ENCODE results near the gene CFAP299.
"Not testable (repeated sequence)": the region's sequence is repeated elsewhere in the genome, so short reads cannot be mapped to it uniquely, and the experiment has no call there.

Gene CFAP299

GRCh38 chr4:80307774-80308465 is 27.6 kb upstream of the CFAP299 start:
- peak overlapping the region; percentile 10 for H3K27ac ChIP-seq (ENCODE audit: low read depth, low read length, severe bottlenecking)
- no peaks in the 10 kb centered on the region for H3K9me3 ChIP-seq (ENCODE audit: control insufficient read depth, low read length)
- WGBS, 2 experiments (ENCODE audit: insufficient coverage in 2 of 2) = 57 to 87% methylated on average over 3 to 4 of the region's 10 CpGs
- H3K4me3 ChIP-seq (ENCODE audit: extremely low read depth, insufficient read depth, low read length, poor library complexity, severe bottlenecking) = no peak overlapping the region
- H3K36me3 ChIP-seq (ENCODE audit: control insufficient read depth, insufficient read depth, low read length) = no peaks in the 10 kb centered on the region
- H3K4me1 ChIP-seq (ENCODE audit: control insufficient read depth, insufficient read depth, low read length, poor library complexity, severe bottlenecking) = peaks cover 25% of the 10 kb centered on the region

- no peak overlapping the region for H3K4me3 ChIP-seq (ENCODE audit: extremely low read depth, insufficient read depth, low read length, poor library complexity, severe bottlenecking)
- H3K9me3 ChIP-seq (ENCODE audit: control insufficient read depth, low read length) = no peaks in the 10 kb centered on the region
- WGBS, 2 experiments (ENCODE audit: insufficient coverage in 2 of 2) = 56 to 59% methylated on average over 4 of the region's 4 CpGs
- peaks cover 25% of the 10 kb centered on the region for H3K4me1 ChIP-seq (ENCODE audit: control insufficient read depth, insufficient read depth, low read length, poor library complexity, severe bottlenecking)
- no peak overlapping the region for H3K27ac ChIP-seq (ENCODE audit: low read depth, low read length, severe bottlenecking)
- no peaks in the 10 kb centered on the region for H3K36me3 ChIP-seq (ENCODE audit: control insufficient read depth, insufficient read depth, low read length)
These were observed 27.1 kb upstream of the CFAP299 start for GRCh38 chr4:80308466-80308822.

- 79 to 92% methylated on average over 2 to 4 of the region's 5 CpGs for WGBS, 2 experiments (ENCODE audit: insufficient coverage in 2 of 2)
- H3K4me1 ChIP-seq (ENCODE audit: control insufficient read depth, insufficient read depth, low read length, poor library complexity, severe bottlenecking) = peaks cover 25% of the 10 kb centered on the region
- H3K9me3 ChIP-seq (ENCODE audit: control insufficient read depth, low read length) = no peaks in the 10 kb centered on the region
- no peaks in the 10 kb centered on the region for H3K36me3 ChIP-seq (ENCODE audit: control insufficient read depth, insufficient read depth, low read length)
- H3K4me3 ChIP-seq (ENCODE audit: extremely low read depth, insufficient read depth, low read length, poor library complexity, severe bottlenecking) = no peak overlapping the region
- peak overlapping the region; percentile 41 for H3K27ac ChIP-seq (ENCODE audit: low read depth, low read length, severe bottlenecking)
These were observed 26.1 kb upstream of the CFAP299 start for GRCh38 chr4:80309294-80310004.

GRCh38 chr4:80311130-80311529 is 24.4 kb upstream of the CFAP299 start:
- peaks cover 20% of the 10 kb centered on the region for H3K4me1 ChIP-seq (ENCODE audit: control insufficient read depth, insufficient read depth, low read length, poor library complexity, severe bottlenecking)
- H3K36me3 ChIP-seq (ENCODE audit: control insufficient read depth, insufficient read depth, low read length) = no peaks in the 10 kb centered on the region
- H3K4me3 ChIP-seq (ENCODE audit: extremely low read depth, insufficient read depth, low read length, poor library complexity, severe bottlenecking) = no peak overlapping the region
- 80% methylated on average over 1 of the region's 3 CpGs; no CpG with 5 or more reads in 1 of the 2 experiments for WGBS, 2 experiments (ENCODE audit: insufficient coverage in 2 of 2)
- no peaks in the 10 kb centered on the region for H3K9me3 ChIP-seq (ENCODE audit: control insufficient read depth, low read length)
- H3K27ac ChIP-seq (ENCODE audit: low read depth, low read length, severe bottlenecking) = no peak overlapping the region

- Histone ChIP-seq H3K4me1 (ENCODE audit: control insufficient read depth, insufficient read depth, low read length, poor library complexity, severe bottlenecking) (peaks cover 15% of the 10 kb centered on the region), H3K9me3 (ENCODE audit: control insufficient read depth, low read length) (no peaks in the 10 kb centered on the region), H3K27ac (ENCODE audit: low read depth, low read length, severe bottlenecking) (no peak overlapping the region), H3K4me3 (ENCODE audit: extremely low read depth, insufficient read depth, low read length, poor library complexity, severe bottlenecking) (no peak overlapping the region), H3K36me3 (ENCODE audit: control insufficient read depth, insufficient read depth, low read length) (no peaks in the 10 kb centered on the region)
- WGBS, 2 experiments (ENCODE audit: insufficient coverage in 2 of 2) = no CpG with 5 or more reads among the region's 1 CpG
These were observed 23.4 kb upstream of the CFAP299 start for GRCh38 chr4:80312124-80312523.

- H3K36me3 ChIP-seq (ENCODE audit: control insufficient read depth, insufficient read depth, low read length) = no peaks in the 10 kb centered on the region
- H3K27ac ChIP-seq (ENCODE audit: low read depth, low read length, severe bottlenecking) = no peak overlapping the region
- WGBS, 2 experiments (ENCODE audit: insufficient coverage in 2 of 2) = no CpG with 5 or more reads among the region's 7 CpGs
- H3K9me3 ChIP-seq (ENCODE audit: control insufficient read depth, low read length) = no peaks in the 10 kb centered on the region
- H3K4me1 ChIP-seq (ENCODE audit: control insufficient read depth, insufficient read depth, low read length, poor library complexity, severe bottlenecking) = peaks cover under 1% of the 10 kb centered on the region
- H3K4me3 ChIP-seq (ENCODE audit: extremely low read depth, insufficient read depth, low read length, poor library complexity, severe bottlenecking) = no peak overlapping the region
These were observed 21.9 kb upstream of the CFAP299 start for GRCh38 chr4:80313627-80314026.

GRCh38 chr4:80315848-80316247 is 19.7 kb upstream of the CFAP299 start:
- H3K4me3 ChIP-seq (ENCODE audit: extremely low read depth, insufficient read depth, low read length, poor library complexity, severe bottlenecking); H3K9me3 ChIP-seq (ENCODE audit: control insufficient read depth, low read length); H3K36me3 ChIP-seq (ENCODE audit: control insufficient read depth, insufficient read depth, low read length); H3K4me1 ChIP-seq (ENCODE audit: control insufficient read depth, insufficient read depth, low read length, poor library complexity, severe bottlenecking); H3K27ac ChIP-seq (ENCODE audit: low read depth, low read length, severe bottlenecking): not testable (repeated sequence)

GRCh38 chr4:80321341-80321740 is 14.2 kb upstream of the CFAP299 start:
- no peak overlapping the region for H3K27ac ChIP-seq (ENCODE audit: low read depth, low read length, severe bottlenecking)
- no peaks in the 10 kb centered on the region for H3K9me3 ChIP-seq (ENCODE audit: control insufficient read depth, low read length)
- H3K4me1 ChIP-seq (ENCODE audit: control insufficient read depth, insufficient read depth, low read length, poor library complexity, severe bottlenecking) = no peaks in the 10 kb centered on the region
- H3K36me3 ChIP-seq (ENCODE audit: control insufficient read depth, insufficient read depth, low read length) = no peaks in the 10 kb centered on the region
- H3K4me3 ChIP-seq (ENCODE audit: extremely low read depth, insufficient read depth, low read length, poor library complexity, severe bottlenecking) = no peak overlapping the region
- WGBS, 2 experiments (ENCODE audit: insufficient coverage in 2 of 2) = 94 to 96% methylated on average over 4 to 5 of the region's 8 CpGs

- WGBS, 2 experiments (ENCODE audit: insufficient coverage in 2 of 2) = 75 to 92% methylated on average over 2 to 3 of the region's 4 CpGs
- no peaks in the 10 kb centered on the region for H3K4me1 ChIP-seq (ENCODE audit: control insufficient read depth, insufficient read depth, low read length, poor library complexity, severe bottlenecking)
- no peak overlapping the region for H3K27ac ChIP-seq (ENCODE audit: low read depth, low read length, severe bottlenecking)
- no peaks in the 10 kb centered on the region for H3K36me3 ChIP-seq (ENCODE audit: control insufficient read depth, insufficient read depth, low read length)
- H3K9me3 ChIP-seq (ENCODE audit: control insufficient read depth, low read length) = no peaks in the 10 kb centered on the region
- no peak overlapping the region for H3K4me3 ChIP-seq (ENCODE audit: extremely low read depth, insufficient read depth, low read length, poor library complexity, severe bottlenecking)
These were observed 13.8 kb upstream of the CFAP299 start for GRCh38 chr4:80321776-80322175.

GRCh38 chr4:80322716-80323115 is 12.8 kb upstream of the CFAP299 start:
- H3K36me3 ChIP-seq (ENCODE audit: control insufficient read depth, insufficient read depth, low read length) = no peaks in the 10 kb centered on the region
- no peaks in the 10 kb centered on the region for H3K9me3 ChIP-seq (ENCODE audit: control insufficient read depth, low read length)
- no peak overlapping the region for H3K27ac ChIP-seq (ENCODE audit: low read depth, low read length, severe bottlenecking)
- H3K4me1 ChIP-seq (ENCODE audit: control insufficient read depth, insufficient read depth, low read length, poor library complexity, severe bottlenecking) = no peaks in the 10 kb centered on the region
- H3K4me3 ChIP-seq (ENCODE audit: extremely low read depth, insufficient read depth, low read length, poor library complexity, severe bottlenecking) = no peak overlapping the region

- WGBS, 2 experiments (ENCODE audit: insufficient coverage in 2 of 2) = 60 to 100% methylated on average over 1 to 3 of the region's 6 CpGs
- Histone ChIP-seq H3K4me3 (ENCODE audit: extremely low read depth, insufficient read depth, low read length, poor library complexity, severe bottlenecking) (no peak overlapping the region), H3K36me3 (ENCODE audit: control insufficient read depth, insufficient read depth, low read length) (no peaks in the 10 kb centered on the region), H3K9me3 (ENCODE audit: control insufficient read depth, low read length) (no peaks in the 10 kb centered on the region), H3K27ac (ENCODE audit: low read depth, low read length, severe bottlenecking) (no peak overlapping the region), H3K4me1 (ENCODE audit: control insufficient read depth, insufficient read depth, low read length, poor library complexity, severe bottlenecking) (no peaks in the 10 kb centered on the region)
These were observed 11.4 kb upstream of the CFAP299 start for GRCh38 chr4:80324171-80324570.
